H1 (cell line): ENCODE results near the gene PPBP.
"Not testable (repeated sequence)": the region's sequence is repeated elsewhere in the genome, so short reads cannot be mapped to it uniquely, and the experiment has no call there.

ENCODE experiments used
- BACH1 ChIP-seq: IDR thresholded peaks from 2 replicates; pipeline ENCODE4 v1.6.1; 2012; ENCODE audit warnings: low read length, improper control_type of control experiment
- CBX8 ChIP-seq: fragments of 300-800, 300-1000 bp; sonication (generic); IDR thresholded peaks from 2 replicates; pipeline ENCODE4 v1.7.1; 2016; ENCODE audit warnings: low read depth, low read length, borderline replicate concordance
- CTCF ChIP-seq, 3 experiments: IDR thresholded peaks; 1 replicate in 2 of 3; 2 replicates in 1 of 3; pipeline versions ENCODE4 v1.5.1 to v1.6.1; 2011; ENCODE audit warnings: low read length in 3 of 3, mild to moderate bottlenecking in 3 of 3, inconsistent platforms in 2 of 3, low read depth in 1 of 3, moderate library complexity in 1 of 3; ENCODE audit not compliant: insufficient read depth in 1 of 3; ENCODE audit errors: control extremely low read depth in 1 of 3
- EZH2 ChIP-seq: fragments of 200-600 bp; sonication (generic); IDR thresholded peaks from 2 replicates; pipeline ENCODE4 v1.7.1; 2012; ENCODE audit warnings: low read depth, mild to moderate bottlenecking, moderate library complexity, low read length, inconsistent platforms; ENCODE audit not compliant: severe bottlenecking
- JUND ChIP-seq: IDR thresholded peaks from 2 replicates; pipeline ENCODE4 v1.6.1; 2011; ENCODE audit warnings: mild to moderate bottlenecking, improper control_type of control experiment, low read length
- MAFK ChIP-seq: IDR thresholded peaks from 2 replicates; pipeline ENCODE4 v1.6.1; 2012; ENCODE audit warnings: low read depth, mild to moderate bottlenecking, improper control_type of control experiment, low read length
- POLR2A ChIP-seq, 2 experiments: IDR thresholded peaks; 1 replicate in 1 of 2; 2 replicates in 1 of 2; pipeline ENCODE4 v1.6.1; 2011; ENCODE audit warnings: low read depth in 2 of 2, low read length in 2 of 2, mild to moderate bottlenecking in 2 of 2; ENCODE audit errors: control extremely low read depth in 1 of 2
- POLR2AphosphoS5 ChIP-seq: IDR thresholded peaks from 2 replicates; pipeline ENCODE4 v1.6.1; 2011; ENCODE audit warnings: low read depth, low read length
- RAD21 ChIP-seq, 2 experiments: IDR thresholded peaks in 1 of 2; conservative IDR thresholded peaks in 1 of 2; 2 replicates each; pipeline ENCODE4 v1.6.1; 2011; ENCODE audit warnings: low read depth in 2 of 2, low read length in 2 of 2, improper control_type of control experiment in 1 of 2, inconsistent platforms in 1 of 2, mild to moderate bottlenecking in 1 of 2, moderate library complexity in 1 of 2
- SIRT6 ChIP-seq: IDR thresholded peaks from one replicate; pipeline ENCODE4 v1.7.1; 2012; ENCODE audit warnings: low read length, inconsistent platforms
- SRF ChIP-seq: IDR thresholded peaks from 2 replicates; pipeline ENCODE4 v1.6.1; 2011; ENCODE audit warnings: mild to moderate bottlenecking, low read depth, low read length, moderate library complexity
- TAF1 ChIP-seq: IDR thresholded peaks from 2 replicates; pipeline ENCODE4 v1.6.1; 2011; ENCODE audit warnings: mild to moderate bottlenecking, low read depth, low read length
- YY1 ChIP-seq: IDR thresholded peaks from 2 replicates; pipeline ENCODE4 v1.6.1; 2011; ENCODE audit warnings: low read depth, mild to moderate bottlenecking, low read length

GRCh38 chr4:73950376-73950920, 37.5 kb downstream of the PPBP start:
- TF ChIP-seq POLR2AphosphoS5; CTCF (IDR thresholded peaks at IDR 0.05; ENCODE audit: control extremely low read depth in 1 of 3, insufficient read depth in 1 of 3, low read depth in 1 of 3, low read length in 3 of 3); SIRT6; TAF1; EZH2; POLR2A (IDR thresholded peaks at IDR 0.05; ENCODE audit: control extremely low read depth in 1 of 2, low read depth in 2 of 2, low read length in 2 of 2); CBX8; SRF; JUND; BACH1; MAFK; RAD21 (IDR thresholded peaks at IDR 0.05 in 1 of 2, conservative IDR thresholded peaks at IDR 0.05 in 1 of 2; ENCODE audit: low read depth in 2 of 2, low read length in 2 of 2); YY1: not testable (repeated sequence)
